GM18526 (cell line): ENCODE measurements around the gene ADISSP.

Experiments
- POLR2A ChIP-seq: IDR thresholded peaks from 3 replicates; pipeline ENCODE4 v1.6.1; 2011; ENCODE audit not compliant: insufficient read length; ENCODE audit errors: extremely low read depth

Gene ADISSP

DNA sequence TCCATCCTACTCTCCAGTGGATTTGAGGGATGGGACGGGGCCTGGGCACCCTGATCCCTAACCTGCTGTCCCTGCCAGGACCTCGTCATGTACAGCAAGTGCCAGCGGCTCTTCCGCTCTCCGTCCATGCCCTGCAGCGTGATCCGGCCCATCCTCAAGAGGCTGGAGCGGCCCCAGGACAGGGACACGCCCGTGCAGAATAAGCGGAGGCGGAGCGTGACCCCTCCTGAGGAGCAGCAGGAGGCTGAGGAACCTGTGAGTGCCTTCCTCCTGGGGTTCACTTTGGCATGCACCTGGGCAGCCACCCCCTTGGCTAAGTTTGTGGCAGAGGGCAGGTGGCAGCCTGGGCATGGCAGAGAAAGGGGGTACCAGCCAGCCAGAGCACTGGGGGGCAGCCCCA, 34.3 kb upstream of the ADISSP start:
- TF ChIP-seq POLR2A = no peak

DNA sequence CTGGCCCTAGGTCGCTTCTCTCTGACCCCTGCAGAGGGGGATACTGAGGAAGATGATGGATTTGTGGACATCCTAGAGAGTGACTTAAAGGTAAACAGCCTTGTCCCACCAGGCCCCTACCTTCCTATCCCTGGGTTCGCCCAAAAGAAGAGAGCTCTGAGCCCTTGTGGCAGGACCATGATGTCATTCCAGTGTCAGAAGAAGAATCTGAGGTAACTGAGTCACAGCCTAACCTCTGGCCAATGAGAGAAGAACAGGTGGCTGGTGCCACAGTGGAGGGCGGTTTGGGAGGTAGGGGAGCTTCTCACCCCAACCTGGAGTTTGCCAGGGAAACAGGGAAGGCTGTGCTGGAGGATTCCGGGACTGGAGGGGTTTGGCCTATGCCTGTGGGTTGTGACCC, 33.7 kb upstream of the ADISSP start:
- TF ChIP-seq POLR2A = no peak

DNA sequence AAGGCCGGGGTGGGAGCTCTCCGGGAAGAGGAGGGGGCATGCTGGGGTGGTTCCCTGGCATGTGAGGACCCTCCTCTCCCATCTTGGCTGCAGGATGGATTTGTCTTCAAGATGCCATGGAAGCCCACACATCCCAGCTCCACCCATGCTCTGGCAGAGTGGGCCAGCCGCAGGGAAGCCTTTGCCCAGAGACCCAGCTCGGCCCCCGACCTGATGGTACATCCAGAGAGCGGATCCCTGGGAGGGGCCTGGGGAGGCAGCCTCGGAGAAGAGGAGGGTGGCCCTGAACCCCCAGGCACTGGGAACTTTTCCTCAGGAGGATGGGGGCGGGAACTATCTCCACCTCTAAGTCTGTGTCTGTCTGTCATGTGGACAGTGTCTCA, 33.3 kb upstream of the ADISSP start:
- TF ChIP-seq POLR2A = no peak

DNA sequence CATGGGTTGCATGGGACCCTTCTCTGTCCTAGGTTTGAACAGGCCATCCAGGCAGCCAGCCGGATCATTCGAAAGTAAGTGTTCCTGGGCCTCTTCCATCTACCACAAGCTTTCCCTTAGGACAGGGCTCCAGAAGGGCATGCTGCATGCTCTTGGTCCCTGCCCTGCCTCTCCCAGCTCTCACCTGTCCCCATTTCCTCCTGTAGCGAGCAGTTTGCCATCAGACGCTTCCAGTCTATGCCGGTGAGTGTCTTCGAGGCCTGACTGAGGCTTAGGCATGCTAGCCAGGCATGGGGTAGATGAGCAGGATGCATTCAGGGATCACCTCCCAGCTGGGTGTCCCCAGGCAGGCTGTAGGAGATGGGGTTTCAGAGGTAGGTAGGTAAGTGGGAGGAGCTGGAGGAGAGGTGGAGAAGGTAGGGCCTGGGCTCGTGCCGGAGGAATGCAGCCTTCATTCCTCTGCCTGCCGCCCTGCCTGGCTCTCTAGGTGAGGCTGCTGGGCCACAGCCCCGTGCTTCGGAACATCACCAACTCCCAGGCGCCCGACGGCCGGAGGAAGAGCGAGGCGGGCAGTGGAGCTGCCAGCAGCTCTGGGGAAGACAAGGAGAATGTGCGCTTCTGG, 32.8 kb upstream of the ADISSP start:
- no peak for TF ChIP-seq POLR2A

DNA sequence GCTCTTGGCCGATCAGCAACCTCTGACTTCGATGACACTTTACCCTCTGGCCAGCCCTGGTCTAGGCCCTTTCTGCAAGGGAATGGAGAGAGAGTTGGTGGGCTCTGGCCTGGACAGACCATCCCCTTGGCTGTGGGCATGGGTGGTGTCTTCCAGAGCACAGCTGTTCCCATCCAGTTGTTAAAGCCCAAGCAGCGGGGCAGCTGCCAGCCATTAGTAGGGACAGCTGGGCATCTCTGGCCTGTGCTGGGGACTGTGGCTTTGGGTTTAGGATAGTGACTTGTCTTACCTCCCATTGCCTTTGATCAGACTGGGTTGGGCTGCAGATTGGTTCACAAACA, 31.3 kb upstream of the ADISSP start:
- TF ChIP-seq POLR2A = no peak

DNA sequence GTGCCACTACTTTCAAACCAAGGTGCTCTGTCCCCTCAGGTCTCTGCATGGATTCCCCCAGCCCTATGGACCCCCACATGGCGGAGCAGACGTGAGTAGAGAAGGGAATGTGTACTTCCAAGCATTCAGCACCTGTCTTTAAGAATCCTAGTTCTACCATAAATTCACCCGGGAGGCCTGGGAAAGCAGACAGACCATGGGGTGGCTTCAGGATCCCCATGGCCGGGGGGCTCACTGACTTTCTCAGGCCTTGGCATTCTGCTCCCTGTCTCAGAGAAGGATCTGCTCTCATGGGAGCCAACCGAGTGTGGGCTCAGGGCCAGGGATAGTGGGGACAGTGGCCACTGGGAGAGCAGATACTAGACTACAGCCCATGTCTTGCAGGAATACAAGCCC, 30.8 kb upstream of the ADISSP start:
- no peak for TF ChIP-seq POLR2A

DNA sequence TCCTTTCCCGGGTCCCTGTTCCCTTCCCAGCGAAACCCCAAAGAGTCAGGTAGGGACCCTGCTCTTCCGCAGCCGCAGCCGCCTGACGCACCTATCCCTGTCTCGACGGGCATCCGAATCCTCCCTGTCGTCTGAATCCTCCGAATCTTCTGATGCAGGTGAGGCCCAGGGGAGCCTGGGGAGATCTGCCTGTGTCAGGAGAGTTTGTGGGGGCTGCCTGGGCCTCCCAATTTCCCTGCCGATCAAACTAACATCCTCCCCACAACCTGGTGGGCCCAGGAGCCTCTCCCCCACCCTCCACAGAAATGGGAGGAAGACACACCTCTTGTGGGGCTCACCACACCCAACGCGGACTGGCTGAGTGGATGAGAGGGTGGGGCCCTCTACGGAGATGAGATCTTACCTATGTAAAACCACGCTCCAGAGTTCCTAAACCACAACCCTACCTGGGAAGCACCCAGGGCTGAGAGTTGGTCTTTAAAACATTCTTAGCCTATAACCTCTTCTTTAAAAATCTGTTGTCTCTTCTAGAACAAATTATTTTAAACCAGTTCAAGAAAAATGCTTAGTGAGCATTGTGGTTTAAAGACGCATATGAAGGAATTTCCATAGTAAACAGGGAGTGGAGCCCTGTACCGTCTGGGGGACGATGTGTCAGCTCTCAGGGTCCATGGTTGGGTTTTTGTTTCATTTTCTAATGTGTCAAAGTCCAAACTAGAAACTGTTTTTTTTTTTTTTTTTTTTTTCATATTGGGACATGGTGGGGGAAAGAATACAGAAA, 30.2 kb upstream of the ADISSP start:
- TF ChIP-seq POLR2A = peak; percentile 8

DNA sequence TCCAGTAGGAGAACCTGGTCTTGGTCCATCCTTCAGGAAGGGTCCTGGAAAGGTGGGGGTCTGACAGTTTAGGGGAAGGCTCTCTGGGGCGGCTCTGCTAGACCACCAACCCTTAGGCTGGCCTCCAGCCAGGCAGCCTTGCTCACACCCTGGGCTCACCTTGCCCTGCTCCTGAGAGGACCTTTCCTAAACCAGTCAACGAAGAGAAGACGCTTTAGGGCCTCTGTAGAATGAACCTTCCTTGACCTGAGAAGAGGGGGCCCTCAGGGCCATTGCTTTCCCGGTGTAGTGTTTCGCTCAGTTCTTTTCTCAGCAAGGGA, 29.6 kb upstream of the ADISSP start:
- no peak for TF ChIP-seq POLR2A

DNA sequence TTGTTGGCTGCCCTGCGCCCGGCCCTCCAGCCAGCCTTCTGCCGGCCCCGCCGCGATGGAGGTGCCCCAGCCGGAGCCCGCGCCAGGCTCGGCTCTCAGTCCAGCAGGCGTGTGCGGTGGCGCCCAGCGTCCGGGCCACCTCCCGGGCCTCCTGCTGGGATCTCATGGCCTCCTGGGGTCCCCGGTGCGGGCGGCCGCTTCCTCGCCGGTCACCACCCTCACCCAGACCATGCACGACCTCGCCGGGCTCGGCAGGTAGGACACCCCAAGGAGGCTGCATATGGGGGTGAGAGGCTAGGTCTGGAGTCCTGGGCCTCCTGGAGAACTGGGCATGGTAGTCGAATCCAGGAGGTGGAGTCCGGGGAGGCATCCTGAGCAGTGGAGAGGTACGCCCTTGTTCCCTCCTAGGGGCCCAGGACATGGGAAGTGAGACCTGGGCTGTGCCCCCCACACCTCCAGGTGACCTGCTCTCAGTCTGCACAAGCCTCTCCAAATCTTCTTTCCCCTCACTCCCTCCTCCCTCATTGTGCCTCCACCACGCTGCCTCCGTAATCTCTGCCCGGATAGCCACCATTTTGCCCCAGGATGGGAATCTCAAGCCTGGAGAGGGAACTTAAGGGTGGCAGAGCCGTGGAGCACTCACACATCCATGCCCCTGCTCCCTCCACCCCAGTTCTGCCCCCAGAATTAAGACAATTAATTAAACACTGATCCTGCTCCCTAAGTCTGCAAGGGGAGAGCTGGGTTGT, 29.1 kb upstream of the ADISSP start:
- TF ChIP-seq POLR2A = no peak

DNA sequence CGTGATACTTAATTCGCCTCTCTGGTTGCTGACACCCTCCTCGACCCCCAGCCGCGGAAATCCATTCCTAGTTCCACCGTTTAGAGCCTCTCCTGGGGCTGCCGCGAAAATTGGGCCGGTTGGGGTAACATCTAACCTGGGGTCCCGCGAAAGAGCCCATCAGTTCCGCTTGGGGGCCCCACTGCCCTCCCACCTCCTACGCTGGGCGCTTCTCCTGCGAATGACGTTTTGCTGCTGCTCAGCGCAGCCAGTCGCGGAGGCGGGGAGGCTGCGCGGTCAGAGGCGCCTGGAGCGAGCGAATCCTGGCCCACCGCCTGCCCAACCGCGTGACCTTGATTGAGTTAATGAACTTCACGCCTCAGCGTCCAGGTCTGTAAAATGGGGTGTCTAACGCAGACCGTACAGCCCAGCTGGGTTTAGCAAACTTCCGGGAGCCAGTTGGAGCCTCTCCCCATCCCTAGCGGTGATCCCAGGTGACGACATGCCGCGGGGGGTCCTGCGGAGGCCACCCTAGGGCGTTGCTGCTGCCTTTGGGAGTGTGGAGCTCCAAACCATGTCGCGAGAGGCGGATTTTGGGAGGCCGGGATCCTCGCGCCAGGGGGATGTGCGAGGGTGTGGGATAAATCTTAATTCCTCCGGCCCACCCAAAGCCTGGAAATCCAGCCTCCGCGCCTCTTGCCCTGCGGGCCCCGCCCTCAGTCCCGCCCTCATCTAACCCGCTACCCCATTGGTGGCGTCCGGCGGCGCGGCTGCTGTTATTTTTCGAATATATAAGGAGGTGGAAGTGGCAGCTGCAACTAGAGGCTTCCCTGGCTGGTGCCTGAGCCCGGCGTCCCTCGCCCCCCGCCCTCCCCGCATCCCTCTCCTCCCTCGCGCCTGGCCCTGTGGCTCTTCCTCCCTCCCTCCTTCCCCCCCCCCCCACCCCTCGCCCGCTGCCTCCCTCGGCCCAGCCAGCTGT, 28.2 kb upstream of the ADISSP start, which contains the start of gene CDC25B:
Gene CDC25B, plus strand, starts transcription at position 800 of the 958 bp plus-strand sequence. CDS start 222 bp downstream, outside the sequence.
- peak; percentile 76 for TF ChIP-seq POLR2A

DNA sequence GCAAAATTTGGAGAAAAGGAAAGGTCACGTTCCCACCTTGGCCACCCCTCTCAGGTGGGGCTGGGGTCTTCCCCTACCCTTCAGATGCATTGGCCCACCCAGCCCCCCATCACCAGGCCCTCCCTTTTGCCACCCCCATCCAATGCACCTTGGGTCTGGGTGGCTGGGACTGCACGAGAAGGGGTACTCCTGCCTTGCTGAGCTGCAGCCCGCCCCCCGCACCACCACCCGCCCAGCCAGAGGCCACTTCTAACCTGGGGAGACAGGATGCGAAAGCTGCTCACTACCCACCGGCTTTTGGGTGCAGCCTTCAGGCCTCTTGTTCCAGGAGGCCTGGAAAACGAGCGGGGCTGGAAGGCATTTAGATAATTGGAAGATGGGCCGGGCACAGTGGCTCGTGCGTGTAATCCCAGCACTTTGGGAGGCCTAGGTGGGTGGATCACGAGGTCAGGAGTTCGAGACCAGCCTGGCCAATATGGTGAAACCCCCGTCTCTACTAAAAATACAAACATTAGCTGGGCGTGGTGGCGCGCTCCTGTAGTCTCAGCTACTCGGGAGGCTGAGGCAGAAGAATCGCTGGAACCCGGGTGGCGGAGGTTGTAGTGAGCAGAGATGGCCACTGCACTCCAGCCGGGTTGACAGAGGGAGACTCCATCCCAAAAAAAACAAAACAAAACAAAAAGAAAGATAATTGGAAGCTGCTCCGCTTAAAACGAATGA, 27.3 kb upstream of the ADISSP start:
- TF ChIP-seq POLR2A = no peak

DNA sequence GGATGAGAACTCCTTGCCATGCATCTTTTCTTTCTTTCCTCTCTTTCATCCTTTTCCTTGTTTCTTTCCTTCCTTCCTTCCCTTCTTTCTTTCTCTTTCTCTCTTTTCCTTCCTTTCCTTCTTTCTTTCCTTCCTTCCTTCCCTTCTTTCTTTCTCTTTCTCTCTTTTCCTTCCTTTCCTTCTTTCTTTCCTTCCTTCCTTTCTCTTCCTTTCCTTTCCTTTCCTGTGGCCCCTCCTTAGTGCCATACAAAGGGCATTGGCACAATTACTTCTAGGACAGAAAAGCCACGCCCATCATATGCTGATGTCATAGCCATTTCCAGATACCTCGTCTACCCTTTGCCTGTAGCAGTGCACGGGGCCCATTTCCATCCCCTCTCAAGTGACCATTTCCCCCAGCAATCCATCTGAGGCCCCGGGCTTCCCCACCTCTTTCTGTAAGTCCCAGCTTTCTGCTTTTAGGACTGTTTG, 21.2 kb upstream of the ADISSP start:
- TF ChIP-seq POLR2A = no peak

DNA sequence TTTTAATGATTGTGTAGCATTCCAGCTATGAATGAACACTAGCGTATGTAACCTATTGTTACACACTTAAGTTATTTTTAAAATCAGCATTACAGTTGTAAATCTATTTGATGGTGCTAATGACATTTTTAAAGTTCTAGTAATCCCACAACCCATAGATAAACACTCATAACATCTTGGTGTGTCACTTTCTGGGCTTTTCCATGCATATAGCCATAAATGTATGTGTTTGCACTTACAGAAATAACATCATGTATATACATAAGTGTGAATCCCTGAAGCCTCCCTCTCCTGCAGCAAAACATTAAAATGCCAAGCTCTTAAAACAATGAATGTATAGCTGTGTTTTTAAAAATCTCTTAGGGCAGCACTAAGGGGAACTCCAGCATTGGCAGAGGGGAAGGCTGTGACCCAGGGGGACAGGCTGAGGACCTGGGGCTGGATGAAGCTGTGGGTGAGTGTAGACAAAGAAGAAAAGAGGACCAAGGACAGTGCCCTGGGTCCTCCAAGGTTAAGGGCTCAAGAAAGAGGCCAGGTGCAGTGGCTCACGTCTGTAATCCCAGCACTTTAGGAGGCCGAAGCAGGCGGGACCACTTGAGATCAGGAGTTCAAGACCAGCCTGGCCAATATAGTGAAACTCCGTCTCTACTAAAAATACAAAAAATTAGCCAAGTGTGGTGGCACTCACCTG, 19.9 kb upstream of the ADISSP start:
- no peak for TF ChIP-seq POLR2A
